GM10248 (cell line): ENCODE data around the gene GDF15.

Source experiments
- CTCF ChIA-PET: fragments of 300-600 bp; sonication (Branson Sonifier 250); formaldehyde crosslinking; extraction: SDS; loops from one replicate; lab custom pipeline; 2021; ENCODE audit warnings: antibody characterized with exemption; lab: Yijun Ruan, JAX
- POLR2A ChIA-PET: fragments of 350-650 bp; sonication (Branson Sonifier 250); formaldehyde crosslinking; extraction: SDS; loops from one replicate; lab custom pipeline; 2020; ENCODE audit warnings: antibody characterized with exemption; lab: Yijun Ruan, JAX
- DNase-seq: peaks from one replicate; pipeline ENCODE4 v3.0.0; 2012; ENCODE audit errors: extremely low spot score
- TF ChIP-seq, protein P1 (sequence below): IDR thresholded peaks from 2 replicates; pipeline ENCODE4 v1.5.1; 2012; ENCODE audit warnings: mild to moderate bottlenecking, low read depth; ENCODE audit errors: extremely low read depth, missing control alignments, control extremely low read depth

GDF15 gene

DNA sequence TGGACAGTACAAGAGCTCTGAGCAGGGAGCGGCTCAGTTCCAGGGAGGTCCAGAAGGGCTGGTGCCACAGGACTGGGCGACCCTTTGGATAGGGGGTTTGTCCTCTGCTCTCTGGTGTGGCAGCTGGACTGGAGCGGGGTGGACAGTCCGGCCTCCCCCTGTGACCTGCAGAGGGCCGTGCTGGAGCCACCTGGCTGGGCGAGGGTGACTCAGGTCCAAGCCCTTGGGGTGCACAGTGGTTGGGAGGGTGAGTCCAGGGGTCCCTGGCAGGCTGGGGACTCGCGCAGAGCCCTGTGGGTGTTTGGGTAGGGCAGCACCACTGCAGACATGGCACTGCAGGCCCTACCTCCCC lies 40.4 kb downstream of the GDF15 start:
- CTCF ChIA-PET = interaction anchor here (1.1 kb wide), 1 partner anchor 10 kb away, joined by 4 read pairs; no protein-coding TSS in a partner anchor
- POLR2A ChIA-PET = no interaction called here
- no peak for DNase-seq
- TF ChIP-seq, protein P1, sequence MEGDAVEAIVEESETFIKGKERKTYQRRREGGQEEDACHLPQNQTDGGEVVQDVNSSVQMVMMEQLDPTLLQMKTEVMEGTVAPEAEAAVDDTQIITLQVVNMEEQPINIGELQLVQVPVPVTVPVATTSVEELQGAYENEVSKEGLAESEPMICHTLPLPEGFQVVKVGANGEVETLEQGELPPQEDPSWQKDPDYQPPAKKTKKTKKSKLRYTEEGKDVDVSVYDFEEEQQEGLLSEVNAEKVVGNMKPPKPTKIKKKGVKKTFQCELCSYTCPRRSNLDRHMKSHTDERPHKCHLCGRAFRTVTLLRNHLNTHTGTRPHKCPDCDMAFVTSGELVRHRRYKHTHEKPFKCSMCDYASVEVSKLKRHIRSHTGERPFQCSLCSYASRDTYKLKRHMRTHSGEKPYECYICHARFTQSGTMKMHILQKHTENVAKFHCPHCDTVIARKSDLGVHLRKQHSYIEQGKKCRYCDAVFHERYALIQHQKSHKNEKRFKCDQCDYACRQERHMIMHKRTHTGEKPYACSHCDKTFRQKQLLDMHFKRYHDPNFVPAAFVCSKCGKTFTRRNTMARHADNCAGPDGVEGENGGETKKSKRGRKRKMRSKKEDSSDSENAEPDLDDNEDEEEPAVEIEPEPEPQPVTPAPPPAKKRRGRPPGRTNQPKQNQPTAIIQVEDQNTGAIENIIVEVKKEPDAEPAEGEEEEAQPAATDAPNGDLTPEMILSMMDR = no peak

DNA sequence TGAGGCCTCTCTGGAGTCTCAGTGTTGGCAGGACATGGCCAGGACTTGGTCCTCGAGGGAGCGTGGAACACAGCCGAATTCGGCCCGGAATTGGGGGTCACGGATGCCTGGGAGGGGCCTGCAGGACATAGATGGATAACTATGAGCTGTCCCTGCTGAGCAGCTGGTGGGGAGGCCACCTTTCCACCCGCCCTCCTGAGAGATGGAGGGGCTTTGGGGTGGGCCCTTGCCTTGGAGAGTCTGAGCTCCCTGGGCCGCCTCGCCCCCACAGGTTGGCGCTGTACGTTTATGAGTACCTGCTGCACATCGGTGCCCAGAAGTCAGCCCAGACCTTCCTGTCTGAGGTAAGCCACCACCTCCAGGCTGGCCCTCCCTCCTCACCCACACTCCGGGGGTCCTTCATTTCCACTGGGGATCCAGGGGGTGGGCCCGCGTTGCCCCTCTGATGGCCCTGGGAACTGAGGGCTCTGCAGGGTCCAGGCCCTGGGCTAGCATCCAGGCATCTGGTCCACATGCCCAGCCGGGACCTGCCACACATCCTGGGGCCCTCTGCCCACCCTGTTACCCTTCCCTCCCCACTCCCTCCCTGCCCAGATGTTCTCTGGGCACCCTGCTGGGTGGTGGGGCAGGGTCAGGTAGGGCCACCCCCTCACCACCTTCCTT lies 41.3 kb downstream of the GDF15 start:
- CTCF ChIA-PET = interaction anchor here (1.5 to 2.3 kb wide), 2 partner anchors 8 to 41 kb away, joined by 4 to 16 read pairs; partner anchors contain the start of genes GDF15 and SSBP4
- TF ChIP-seq, protein P1 = no peak
- POLR2A ChIA-PET = interaction anchor here (0.6 kb wide), 1 partner anchor 41 kb away, joined by 7 read pairs; the partner anchor contains the start of gene GDF15
- DNase-seq = no peak

DNA sequence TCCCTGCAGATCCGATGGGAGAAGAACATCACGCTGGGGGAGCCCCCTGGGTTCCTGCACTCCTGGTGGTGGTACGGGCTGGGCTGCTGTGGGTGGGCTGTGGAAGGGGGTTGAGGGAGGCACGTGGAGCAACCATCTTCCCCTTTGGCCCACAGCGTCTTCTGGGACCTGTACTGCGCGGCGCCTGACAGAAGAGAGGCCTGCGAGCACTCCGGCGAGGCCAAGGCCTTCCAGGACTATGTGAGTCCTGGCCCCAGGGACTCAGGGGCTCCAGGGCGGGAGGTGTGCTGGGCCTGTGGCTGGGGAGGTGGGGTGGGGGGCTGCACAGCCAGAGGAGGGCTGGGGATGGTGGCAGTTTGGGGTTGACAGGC lies 41.8 kb downstream of the GDF15 start:
- CTCF ChIA-PET = interaction anchor here (1.5 to 2.3 kb wide), 2 partner anchors 8 to 42 kb away, joined by 4 to 16 read pairs; partner anchors contain the start of genes GDF15 and SSBP4
- TF ChIP-seq, protein P1 = no peak
- POLR2A ChIA-PET = interaction anchor here (0.6 to 1.7 kb wide), 2 partner anchors 11 to 42 kb away, joined by 5 to 7 read pairs; partner anchors contain the start of gene GDF15

DNA sequence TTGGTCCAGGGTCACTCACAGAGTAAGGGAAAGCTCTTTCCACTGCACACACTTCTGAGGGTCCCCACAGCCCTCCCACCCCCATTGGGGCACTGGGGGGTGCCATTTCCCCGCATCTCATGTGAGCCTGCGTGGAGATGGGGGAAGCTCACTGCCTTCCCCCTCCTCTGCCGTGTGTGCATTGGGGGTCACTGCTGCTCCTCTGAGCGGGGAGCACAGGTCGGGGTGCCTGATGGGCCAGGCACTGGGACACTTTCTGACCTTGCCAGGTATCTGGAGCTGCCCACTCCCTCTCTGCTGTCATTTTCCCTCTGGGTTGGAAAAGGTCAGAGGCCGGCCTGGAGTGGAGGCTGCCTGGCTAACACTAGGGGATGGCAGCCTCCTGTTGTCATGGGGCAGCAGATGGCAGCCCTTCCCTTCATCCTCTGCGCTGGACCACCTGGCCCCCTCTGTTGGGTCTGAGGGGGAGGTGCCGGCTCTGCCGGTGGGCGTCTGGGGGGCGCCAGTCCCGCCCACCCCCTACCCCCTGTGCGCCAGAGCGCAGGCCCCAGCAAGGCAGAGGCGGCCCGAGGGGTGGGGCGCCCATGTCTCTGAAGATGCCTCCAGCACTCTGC lies 42.3 kb downstream of the GDF15 start:
- ChIA-PET CTCF (interaction anchor here (1.3 to 2.3 kb wide), 3 partner anchors 9 to 100 kb away, joined by 4 to 16 read pairs (median 4); partner anchors contain the start of genes GDF15 and SSBP4), POLR2A (interaction anchor here (1.7 kb wide), 1 partner anchor 12 kb away, joined by 5 read pairs; no protein-coding TSS in a partner anchor)
- no peak for DNase-seq
- TF ChIP-seq, protein P1 = no peak

More for the DNA sequence above, 41.8 kb downstream of the GDF15 start:
- no peak for DNase-seq

DNA sequence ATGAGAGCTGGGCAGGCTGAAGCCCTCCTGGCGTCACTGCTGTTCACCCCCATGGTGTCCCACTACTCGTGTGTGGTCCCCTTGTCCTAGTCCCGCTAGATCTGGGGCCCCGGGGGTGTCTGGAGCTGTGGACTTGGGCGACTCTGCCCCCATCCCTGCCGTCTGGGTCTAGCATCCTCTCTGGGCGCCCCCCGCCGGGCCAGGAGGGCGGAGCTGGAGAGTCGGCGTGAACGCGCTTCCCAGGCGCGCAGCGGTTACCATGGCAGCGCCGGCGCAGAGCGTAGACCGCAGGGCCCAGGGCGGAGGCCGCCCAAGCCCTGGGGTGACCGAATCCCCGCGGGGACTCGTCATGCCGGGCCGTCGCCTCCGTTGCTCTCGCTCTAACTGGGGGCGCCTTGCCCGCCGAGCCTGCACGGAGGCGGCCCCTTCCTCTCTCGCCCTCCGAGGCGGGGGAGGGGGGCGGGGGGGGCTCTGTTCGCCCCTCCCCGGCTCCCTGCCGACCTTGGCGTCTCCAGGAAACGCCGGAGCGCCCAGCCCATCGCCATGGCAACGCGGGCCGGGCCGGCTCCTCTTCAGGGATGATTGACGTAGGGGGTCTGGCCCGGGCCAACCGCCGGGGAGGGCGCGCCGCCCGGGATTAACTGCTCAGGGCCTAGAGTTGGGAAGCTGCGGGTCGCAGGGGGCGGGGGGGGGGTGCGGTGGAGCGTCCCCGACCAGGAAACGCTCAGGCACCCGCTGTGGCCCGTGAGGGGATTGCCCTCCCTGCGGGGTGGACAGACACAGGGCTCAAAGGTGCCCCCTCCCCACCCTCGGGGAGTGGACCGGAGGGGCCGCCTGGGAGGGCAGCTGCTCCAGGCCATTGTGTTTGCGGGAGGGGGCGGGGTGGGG lies 43.1 kb downstream of the GDF15 start:
- peak; percentile 93 for DNase-seq
- POLR2A ChIA-PET = interaction anchor here (1.7 kb wide), 1 partner anchor 12 kb away, joined by 5 read pairs; no protein-coding TSS in a partner anchor
- CTCF ChIA-PET = interaction anchor here (1.3 to 2.3 kb wide), 3 partner anchors 10 to 101 kb away, joined by 4 to 16 read pairs (median 4); partner anchors contain the start of genes GDF15 and SSBP4
- TF ChIP-seq, protein P1 = no peak
